HL-60/S4 treated with phorbol 12-myristate 13-acetate at 8.2 ng/mL for 4 days and 3 days (cell line): ENCODE measurements around the gene SF1.

Experiments used
- in situ Hi-C: fragments of 300-500 bp; cut with MboI; formaldehyde crosslinking; loops from 2 replicates; pipeline ENCODE4 v1.15.0; 2022; ENCODE audit warnings: low sequenced_read_pairs

The SF1 gene

DNA sequence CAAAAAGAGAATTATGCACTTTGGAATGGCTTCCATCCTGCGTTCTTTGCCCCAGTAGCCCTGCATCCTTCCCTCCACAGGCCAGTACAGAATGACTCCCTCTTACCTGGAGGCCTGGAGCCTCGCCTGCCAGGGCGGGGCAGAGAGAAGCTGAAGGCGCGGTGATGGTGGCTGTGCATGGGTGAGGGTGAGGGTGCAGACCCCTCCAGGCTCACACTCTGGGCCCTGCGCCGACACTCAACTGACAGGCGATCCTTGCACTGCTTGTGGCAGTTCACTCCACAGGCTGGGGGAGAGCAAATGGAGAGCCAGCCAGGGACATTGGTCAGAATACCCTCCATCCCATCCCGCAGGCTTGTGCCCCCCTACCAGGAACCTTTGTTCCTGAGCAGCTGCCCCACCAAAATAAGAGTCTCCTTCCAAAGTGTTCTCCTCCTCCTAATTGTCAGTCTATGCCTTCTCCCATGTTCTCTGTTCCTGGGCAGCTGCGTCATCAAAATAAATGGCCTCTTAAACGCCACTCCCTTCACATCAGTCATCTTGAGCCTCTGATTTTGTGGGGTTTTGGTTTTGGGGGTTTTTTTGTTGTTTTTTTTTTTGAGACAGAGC lies 49.5 kb downstream of the SF1 start:
- in situ Hi-C loops, result no loop called here

GRCh38 chr11:64726867-64727530 lies 51.3 kb downstream of the SF1 start:
- in situ Hi-C loops, result no loop called here

- in situ Hi-C loops, result no loop called here
Measured at GRCh38 chr11:64726211-64726641, 52.1 kb downstream of the SF1 start.

DNA sequence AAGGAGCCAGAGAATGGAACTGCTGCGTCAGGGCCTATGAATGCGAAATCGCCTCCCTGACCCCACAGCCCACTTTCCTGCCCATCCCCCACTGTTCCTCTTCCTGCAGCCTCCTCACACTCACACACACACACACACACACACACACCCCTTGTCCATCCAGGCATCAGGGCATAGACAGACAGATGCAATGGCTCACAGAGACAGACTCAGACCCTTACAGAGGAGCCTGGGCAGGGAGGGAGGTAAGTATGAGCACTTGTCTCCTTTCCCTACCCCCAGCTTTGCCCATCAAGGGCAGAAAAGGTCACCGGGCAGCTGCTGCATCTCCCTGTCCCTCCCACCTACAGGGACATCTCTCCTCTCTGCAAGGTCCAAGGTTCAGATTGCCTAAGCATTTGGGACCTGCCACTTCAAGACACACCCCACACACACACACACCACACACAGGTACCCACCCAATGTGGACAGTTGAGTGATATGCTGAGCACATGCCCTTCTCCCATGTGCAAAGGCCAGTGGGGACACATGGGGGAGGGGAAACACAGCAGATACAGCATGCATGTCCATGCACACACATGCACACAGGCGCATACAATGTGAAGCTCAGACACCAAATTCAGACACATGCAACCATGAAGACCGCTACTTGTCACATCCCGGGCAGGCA lies 53.3 kb downstream of the SF1 start:
- in situ Hi-C loops, result no loop called here

- in situ Hi-C loops, result no loop called here
Measured at GRCh38 chr11:64723907-64724862, 54.2 kb downstream of the SF1 start.

DNA sequence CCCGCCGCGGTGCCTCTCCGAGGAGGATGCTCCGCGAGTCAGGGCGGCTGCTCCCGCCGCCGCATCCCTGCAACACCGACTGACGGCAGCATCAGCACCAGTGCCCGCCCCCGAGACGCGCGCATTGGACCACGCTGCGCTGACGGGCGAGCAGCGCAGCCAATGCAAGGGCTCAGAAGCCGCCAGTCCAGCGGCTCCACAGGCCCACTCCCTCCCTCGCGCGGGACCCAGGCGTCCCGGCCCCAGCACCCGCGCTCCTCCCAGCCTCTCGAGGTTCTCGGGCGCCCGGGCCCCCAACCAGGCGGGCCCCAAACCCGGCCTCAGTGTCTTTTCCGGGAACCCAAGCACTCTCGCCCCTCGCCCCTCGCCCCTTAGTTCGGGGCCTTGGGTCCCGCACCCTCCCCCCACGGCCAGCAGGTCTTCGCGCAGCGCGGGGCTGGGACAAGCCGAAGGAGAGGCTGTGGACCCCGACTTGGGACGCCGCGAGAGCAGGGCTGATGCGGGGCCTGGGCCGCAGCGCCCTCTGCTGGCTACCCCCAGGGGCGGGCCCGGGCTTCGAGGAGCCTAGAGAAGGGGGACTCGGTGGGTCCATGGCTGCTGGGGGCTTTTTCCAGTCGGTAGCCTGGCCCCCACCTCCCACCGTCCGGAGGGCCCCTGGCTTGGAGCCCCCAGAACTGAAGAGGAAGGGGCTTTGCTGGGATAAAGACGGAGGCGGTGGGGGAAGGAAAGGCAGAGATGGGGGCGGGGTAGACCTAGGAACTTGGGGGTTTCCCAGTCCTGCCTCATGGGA lies 55.0 kb downstream of the SF1 start, which contains the start of gene NRXN2:
NRXN2 (minus strand) TSS at position 81 of the 790 bp plus-strand sequence. CDS start 9,498 bp downstream, outside the sequence.
- in situ Hi-C loops, result no loop called here

DNA sequence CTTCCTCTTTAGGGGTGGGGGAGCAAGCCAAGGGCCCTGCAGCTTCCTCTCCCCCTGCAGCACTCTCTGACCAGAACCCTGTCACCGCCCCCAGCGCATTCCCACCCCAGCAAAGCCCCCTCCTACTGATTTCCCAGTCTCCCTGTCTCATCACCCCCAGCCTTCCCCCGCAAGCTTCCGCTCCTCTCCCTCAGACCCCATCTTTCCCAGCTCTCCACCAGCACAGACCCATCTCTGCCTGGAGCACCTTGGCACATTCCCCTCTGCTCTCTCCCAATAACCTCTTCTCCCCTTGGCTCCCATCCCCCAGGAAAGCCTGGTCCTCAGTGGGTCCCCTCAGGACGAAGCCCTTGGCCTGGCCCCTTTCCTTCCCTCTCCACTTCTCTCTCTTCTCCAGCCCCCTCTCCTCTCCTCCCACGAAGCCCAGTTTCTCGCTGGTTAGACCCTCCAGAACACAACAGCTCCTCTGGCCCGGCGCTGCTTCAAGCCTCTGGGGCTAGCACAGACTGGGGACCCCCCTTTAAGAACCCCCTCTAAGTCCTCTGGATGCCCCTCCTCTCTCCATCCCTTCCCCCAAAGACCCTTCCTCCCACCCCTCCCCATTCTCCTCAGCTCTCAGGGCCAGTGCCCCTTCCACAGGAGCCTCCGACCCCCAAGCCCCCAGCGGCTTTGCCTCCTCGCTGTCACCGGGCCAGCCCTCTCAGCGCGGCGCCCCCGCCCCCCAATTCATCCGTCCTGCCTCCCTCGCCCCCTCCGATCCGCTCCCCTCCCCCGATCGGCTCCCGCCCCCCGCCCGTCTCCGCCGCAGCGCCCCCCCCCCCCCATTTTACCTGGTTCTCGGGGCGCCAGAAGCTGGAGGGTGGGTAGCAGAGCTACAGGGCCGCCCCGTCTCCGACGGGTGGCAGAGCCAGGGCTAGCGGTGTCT lies 55.9 kb downstream of the SF1 start:
- in situ Hi-C loops, result no loop called here

DNA sequence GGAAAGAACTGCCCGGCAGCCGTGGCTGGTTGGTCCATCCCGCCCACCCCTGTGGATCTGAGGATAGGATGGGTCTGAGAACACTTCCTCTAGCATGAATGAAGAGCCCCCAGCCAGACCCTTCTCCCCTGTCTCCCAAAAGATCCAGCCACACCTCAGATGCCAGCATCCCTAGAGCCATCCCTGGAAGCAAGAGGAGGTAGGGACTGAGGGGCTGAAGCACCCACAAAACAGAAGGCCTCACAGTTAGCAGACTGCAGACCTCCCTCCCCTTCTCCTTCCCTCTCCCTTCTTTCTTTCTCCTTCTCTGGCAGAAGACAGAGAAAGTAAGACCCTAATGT lies 57.0 kb downstream of the SF1 start:
- in situ Hi-C loops, result no loop called here

- in situ Hi-C loops, result no loop called here
Measured at GRCh38 chr11:64720640-64721358, 57.5 kb downstream of the SF1 start.

- in situ Hi-C loops, result no loop called here
Measured at GRCh38 chr11:64720167-64720566, 58.2 kb downstream of the SF1 start.

DNA sequence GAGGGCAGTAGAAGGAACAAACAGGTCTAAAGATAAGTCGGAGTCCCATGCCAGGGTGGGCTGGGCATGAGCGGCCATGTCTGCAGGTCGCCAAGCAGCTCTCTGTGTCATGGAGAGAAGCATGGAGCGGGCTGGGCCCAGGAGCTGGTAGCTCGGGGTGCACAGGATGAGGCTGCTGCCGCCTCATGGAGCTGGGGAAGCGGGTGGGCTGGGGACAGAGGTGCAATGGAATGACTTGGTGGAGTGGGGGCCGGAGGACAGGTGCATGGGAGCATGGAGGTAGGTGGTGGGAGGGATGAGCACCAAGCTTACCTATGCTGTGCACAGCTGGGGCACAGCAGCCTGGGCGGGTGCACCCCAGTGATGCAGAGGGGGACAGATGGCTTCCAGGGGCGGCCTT lies 58.9 kb downstream of the SF1 start:
- in situ Hi-C loops, result no loop called here

DNA sequence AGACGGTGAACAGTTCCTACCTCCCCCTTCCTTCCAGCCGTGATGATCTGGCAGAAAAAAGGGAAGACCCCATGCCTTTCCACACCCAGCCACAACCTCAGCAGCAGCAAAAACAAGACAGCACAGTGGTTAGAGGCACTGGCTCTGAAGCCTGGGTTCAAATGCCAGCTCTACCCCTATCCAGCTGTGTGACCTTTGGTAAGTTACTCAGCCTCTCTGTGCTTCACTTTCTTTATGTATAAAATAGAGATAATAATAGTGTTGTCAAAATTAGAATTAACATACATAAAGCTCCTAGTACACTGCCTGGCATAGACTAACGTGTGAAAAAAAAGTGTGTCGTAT lies 59.6 kb downstream of the SF1 start:
- in situ Hi-C loops, result no loop called here

DNA sequence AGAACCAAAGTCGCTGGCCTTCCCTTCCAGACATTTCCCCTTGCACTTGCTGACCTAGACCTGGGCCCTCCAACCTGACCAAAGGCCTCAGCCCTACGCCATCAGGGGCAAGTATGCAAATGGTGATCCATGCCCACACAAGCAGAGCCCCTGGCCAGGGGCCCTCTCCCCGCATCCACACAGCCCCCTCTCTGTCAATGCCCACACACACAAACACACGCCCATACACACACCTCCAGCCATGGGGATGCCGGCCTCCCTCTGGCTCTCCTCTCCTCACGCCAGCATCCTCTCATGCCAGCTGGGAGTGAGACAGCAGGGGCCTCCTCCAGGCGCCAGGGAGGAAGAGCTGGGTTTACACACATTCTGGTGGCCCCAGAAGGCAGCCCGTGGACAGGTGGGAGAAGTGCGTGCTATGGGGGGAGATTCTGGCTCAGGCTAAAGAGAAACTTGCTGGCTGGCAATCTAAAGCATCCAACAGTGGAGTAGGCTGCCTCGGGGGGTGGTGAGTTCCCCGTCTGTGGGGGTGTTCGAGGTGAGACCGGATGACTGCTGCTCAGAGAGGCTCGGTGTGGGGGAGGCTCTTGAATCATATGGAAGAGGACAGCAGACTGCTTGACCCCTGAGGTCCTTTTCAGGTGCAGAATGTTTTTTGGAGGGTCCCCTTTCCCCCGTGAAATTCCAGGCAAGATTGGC lies 60.1 kb downstream of the SF1 start:
- in situ Hi-C loops, result no loop called here

GRCh38 chr11:64717268-64717578 lies 61.1 kb downstream of the SF1 start:
- in situ Hi-C loops, result no loop called here

- in situ Hi-C loops, result no loop called here
Measured at GRCh38 chr11:64716473-64717267, 61.7 kb downstream of the SF1 start.

DNA sequence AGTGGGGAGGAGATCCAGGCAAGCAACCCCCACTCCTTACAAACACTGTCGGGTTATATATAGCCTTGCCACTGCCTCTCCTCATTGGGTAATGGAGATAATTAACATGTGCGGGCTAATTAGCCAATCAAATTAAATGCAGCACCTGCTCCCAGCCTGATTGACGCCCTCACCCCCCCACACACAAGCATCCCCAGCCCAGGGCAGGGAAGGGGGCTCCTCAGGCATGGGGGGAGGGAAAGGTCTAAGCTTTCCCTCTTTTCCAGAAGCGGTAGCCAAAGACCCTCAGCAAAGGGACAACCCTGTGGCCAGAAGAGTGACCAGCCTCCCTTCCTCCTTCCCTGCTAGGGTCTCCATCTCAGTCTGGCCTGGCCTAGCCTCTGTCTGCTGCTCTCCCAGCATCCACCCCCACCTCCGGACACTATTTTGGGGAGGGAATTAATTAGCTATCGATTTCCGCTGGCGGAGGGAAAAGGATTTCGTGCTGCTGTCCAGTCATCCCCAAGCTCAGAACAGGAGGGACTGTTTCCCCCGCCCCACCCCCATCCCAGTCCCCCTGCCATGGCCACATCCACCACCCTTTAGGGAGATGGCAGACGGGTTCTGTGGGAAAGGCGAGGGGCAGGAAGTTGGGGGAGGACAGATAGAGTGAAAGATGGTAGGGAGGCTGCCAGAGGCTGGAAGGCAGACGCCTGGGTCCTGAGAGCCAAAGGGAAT lies 62.4 kb downstream of the SF1 start:
- in situ Hi-C loops, result no loop called here

DNA sequence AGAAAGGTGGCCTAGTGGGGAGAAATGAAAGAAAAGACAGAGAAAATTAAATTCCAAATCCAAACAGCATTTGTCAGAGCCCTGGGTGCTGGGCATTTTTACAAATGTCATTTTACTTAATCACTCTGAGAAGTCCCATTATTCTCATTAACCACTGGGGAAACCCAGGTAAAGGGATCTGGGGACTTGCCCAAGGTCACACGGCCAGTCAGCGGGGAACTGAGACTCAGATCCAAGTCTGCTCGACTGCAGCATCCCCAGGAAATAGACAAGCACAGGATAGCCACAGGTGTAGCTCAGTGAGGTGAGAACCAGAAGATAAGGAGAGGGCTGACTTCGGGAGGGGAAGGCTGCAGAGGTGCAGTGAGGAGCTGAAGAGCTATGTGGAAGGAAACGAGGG lies 63.2 kb downstream of the SF1 start:
- in situ Hi-C loops, result no loop called here
